Natural killer cell (primary cell): ENCODE data around the gene DENND1A. TPM values are rescaled to one million over a fixed set of nuclear protein-coding genes. Genes with fewer than 3 reads are reported as not detected.

Source experiments
- ATAC-seq, 3 donors: fragments of 150-1000 bp in 2 of 3; fragments of 200-7000 bp in 1 of 3; cut with Tn5 transposase; 1 replicate in 1 of 3; 2 replicates in 2 of 3; pipeline ENCODE4 v1.10.0; 2021; ENCODE audit warnings: mild to moderate bottlenecking in 2 of 3, moderate library complexity in 2 of 3
- DNase-seq, 2 donors: peaks; one replicate each; pipeline versions ENCODE4 v3.0.0 to v3.0.0-alpha.2; 2013 to 2021; ENCODE audit warnings: mixed read lengths in 1 of 2
- H3K27ac ChIP-seq: one replicate; pipeline ENCODE4 v1.5.1; 2013; ENCODE audit warnings: mild to moderate bottlenecking, low read length
- H3K27me3 ChIP-seq: one replicate; pipeline ENCODE4 v1.6.1; 2013; ENCODE audit warnings: low read length; ENCODE audit not compliant: control insufficient read depth, insufficient read depth
- H3K36me3 ChIP-seq: one replicate; pipeline ENCODE4 v1.6.1; 2013; ENCODE audit warnings: low read length; ENCODE audit not compliant: control insufficient read depth, insufficient read depth
- H3K4me1 ChIP-seq: one replicate; pipeline ENCODE4 v1.6.1; 2013; ENCODE audit warnings: low read length; ENCODE audit not compliant: control insufficient read depth, insufficient read depth
- H3K4me3 ChIP-seq: one replicate; pipeline ENCODE4 v1.5.1; 2013; ENCODE audit warnings: low read length
- H3K9me3 ChIP-seq: one replicate; pipeline ENCODE4 v1.6.1; 2013; ENCODE audit warnings: low read length; ENCODE audit not compliant: control insufficient read depth, insufficient read depth
- H3K27ac Mint-ChIP-seq, 2 donors: one replicate each; pipeline ENCODE4 v1.8.0; 2022; ENCODE audit warnings: mild to moderate bottlenecking in 2 of 2, mixed read lengths in 2 of 2, moderate library complexity in 1 of 2
- H3K27me3 Mint-ChIP-seq, 2 donors: one replicate each; pipeline ENCODE4 v1.8.0; 2022; ENCODE audit warnings: low read depth in 2 of 2, mixed read lengths in 2 of 2
- H3K36me3 Mint-ChIP-seq: one replicate; pipeline ENCODE4 v1.8.0; 2022; ENCODE audit warnings: mixed read lengths
- H3K4me1 Mint-ChIP-seq, 2 donors: one replicate each; pipeline ENCODE4 v1.8.0; 2022; ENCODE audit warnings: mixed read lengths in 2 of 2
- H3K4me3 Mint-ChIP-seq: one replicate; pipeline ENCODE4 v1.8.0; 2022; ENCODE audit warnings: mild to moderate bottlenecking, moderate library complexity, mixed read lengths
- H3K9me3 Mint-ChIP-seq, 2 donors: one replicate each; pipeline ENCODE4 v1.8.0; 2022; ENCODE audit warnings: mixed read lengths in 2 of 2
- WGBS: methylation state at CpG from one replicate; pipeline ENCODE4 v1.1.7; 2013; ENCODE audit warnings: missing lambda C conversion rate; ENCODE audit not compliant: insufficient coverage; 5-methylcytosine and 5-hydroxymethylcytosine counted together
- intact Hi-C: fragments of 100-400 bp; cut with micrococcal nuclease; formaldehyde crosslinking; loops from one replicate; pipeline ENCODE4 v1.14.2; 2022
- total RNA-seq, 4 donors: library from RNA; stranded (reverse); fragments of 120-200 nt in 1 of 4; gene quantifications; one replicate each; pipeline versions ENCODE4 v1.2.3 to v1.2.4, GENCODE V29; 2013 to 2022
- TF ChIP-seq, protein P1 (sequence below): fragments of 200-600 bp; IDR thresholded peaks from one replicate; pipeline ENCODE4 v1.8.0; 2022; ENCODE audit warnings: antibody characterized with exemption

Gene DENND1A
- total RNA-seq, 3 donors from 2014 or later (not counting 1 experiment from before 2014, with no cell fraction given), result 27.8 to 37.6 (median 30.9) TPM

DNA sequence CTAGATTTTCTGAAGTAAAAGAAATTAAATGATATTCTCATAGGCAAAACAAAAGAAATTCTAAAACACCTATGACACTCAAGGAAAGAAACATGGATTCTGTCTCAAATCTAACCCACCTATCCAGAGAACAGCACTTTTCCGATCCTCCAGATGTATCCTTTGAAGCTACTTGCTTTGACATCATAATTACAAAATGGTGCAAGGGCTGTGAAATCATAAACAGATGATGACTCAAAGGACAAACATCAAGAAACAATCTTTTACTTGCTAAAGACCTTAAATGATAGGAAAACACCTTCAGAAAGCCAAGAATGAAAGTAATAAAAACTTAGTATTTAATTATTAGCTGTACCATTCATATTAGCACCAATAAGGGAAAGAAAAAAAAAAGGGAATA is 202.6 kb downstream of the DENND1A start:
- H3K4me1 Mint-ChIP-seq, result peaks cover 0 to 27% of the 10 kb centered on the region in 2 donors
- TF ChIP-seq, protein P1, sequence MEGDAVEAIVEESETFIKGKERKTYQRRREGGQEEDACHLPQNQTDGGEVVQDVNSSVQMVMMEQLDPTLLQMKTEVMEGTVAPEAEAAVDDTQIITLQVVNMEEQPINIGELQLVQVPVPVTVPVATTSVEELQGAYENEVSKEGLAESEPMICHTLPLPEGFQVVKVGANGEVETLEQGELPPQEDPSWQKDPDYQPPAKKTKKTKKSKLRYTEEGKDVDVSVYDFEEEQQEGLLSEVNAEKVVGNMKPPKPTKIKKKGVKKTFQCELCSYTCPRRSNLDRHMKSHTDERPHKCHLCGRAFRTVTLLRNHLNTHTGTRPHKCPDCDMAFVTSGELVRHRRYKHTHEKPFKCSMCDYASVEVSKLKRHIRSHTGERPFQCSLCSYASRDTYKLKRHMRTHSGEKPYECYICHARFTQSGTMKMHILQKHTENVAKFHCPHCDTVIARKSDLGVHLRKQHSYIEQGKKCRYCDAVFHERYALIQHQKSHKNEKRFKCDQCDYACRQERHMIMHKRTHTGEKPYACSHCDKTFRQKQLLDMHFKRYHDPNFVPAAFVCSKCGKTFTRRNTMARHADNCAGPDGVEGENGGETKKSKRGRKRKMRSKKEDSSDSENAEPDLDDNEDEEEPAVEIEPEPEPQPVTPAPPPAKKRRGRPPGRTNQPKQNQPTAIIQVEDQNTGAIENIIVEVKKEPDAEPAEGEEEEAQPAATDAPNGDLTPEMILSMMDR, result no peak
- no peak for DNase-seq
- Histone ChIP-seq H3K36me3 (no peaks in the 10 kb centered on the region), H3K27me3 (no peaks in the 10 kb centered on the region), H3K9me3 (peaks cover 7% of the 10 kb centered on the region), H3K27ac (no peak overlapping the region), H3K4me1 (no peaks in the 10 kb centered on the region), H3K4me3 (no peak overlapping the region)
- no peak overlapping the region for H3K27ac Mint-ChIP-seq
- no peak for ATAC-seq
- WGBS, result 92% methylated on average over 1 of the region's 1 CpG
- intact Hi-C loops, result no loop called here
- no peak overlapping the region for H3K4me3 Mint-ChIP-seq
- H3K9me3 Mint-ChIP-seq, result no peaks in the 10 kb centered on the region
- no peaks in the 10 kb centered on the region for H3K36me3 Mint-ChIP-seq
- no peaks in the 10 kb centered on the region for H3K27me3 Mint-ChIP-seq

- no peaks in the 10 kb centered on the region for H3K9me3 Mint-ChIP-seq
- TF ChIP-seq, protein P1, result no peak
- H3K36me3 ChIP-seq, result no peaks in the 10 kb centered on the region
- intact Hi-C loops, result no loop called here
- peaks cover 6% of the 10 kb centered on the region for H3K36me3 Mint-ChIP-seq
- H3K9me3 ChIP-seq, result peaks cover 9% of the 10 kb centered on the region
- ATAC-seq, result no peak
- H3K4me3 Mint-ChIP-seq, result no peak overlapping the region
- peaks cover 7 to 27% of the 10 kb centered on the region in 2 donors for H3K4me1 Mint-ChIP-seq
- H3K27me3 ChIP-seq, result no peaks in the 10 kb centered on the region
- 91% methylated on average over 8 of the region's 8 CpGs for WGBS
- no peaks in the 10 kb centered on the region for H3K27me3 Mint-ChIP-seq
- DNase-seq, result no peak
- no peak overlapping the region for H3K27ac Mint-ChIP-seq
- H3K4me3 ChIP-seq, result no peak overlapping the region
- H3K27ac ChIP-seq, result no peak overlapping the region
- no peaks in the 10 kb centered on the region for H3K4me1 ChIP-seq
These were observed 204.5 kb downstream of the DENND1A start for GRCh38 chr9:123725389-123725788.

GRCh38 chr9:123724211-123724796 is 205.6 kb downstream of the DENND1A start:
- Mint-ChIP-seq H3K4me1 (peaks cover 7 to 19% of the 10 kb centered on the region in 2 donors), H3K36me3 (peaks cover 6% of the 10 kb centered on the region), H3K27ac (no peak overlapping the region), H3K9me3 (no peaks in the 10 kb centered on the region), H3K27me3 (no peaks in the 10 kb centered on the region), H3K4me3 (no peak overlapping the region)
- intact Hi-C loops, result loop anchor here (1.0 kb wide), 1 partner anchor 317 kb away; no protein-coding TSS in a partner anchor
- H3K4me1 ChIP-seq, result no peaks in the 10 kb centered on the region
- no peak overlapping the region for H3K4me3 ChIP-seq
- DNase-seq, result peak in 1 of 2 donors; percentile 7
- ATAC-seq, result no peak
- H3K27me3 ChIP-seq, result no peaks in the 10 kb centered on the region
- WGBS, result 100% methylated on average over 1 of the region's 2 CpGs
- TF ChIP-seq, protein P1, result no peak
- no peaks in the 10 kb centered on the region for H3K36me3 ChIP-seq
- peaks cover 9% of the 10 kb centered on the region for H3K9me3 ChIP-seq
- H3K27ac ChIP-seq, result no peak overlapping the region
